HT1080 (cell line): ENCODE data around the gene NBAS. TPM values are rescaled to one million over a fixed set of nuclear protein-coding genes. Genes with fewer than 3 reads are reported as not detected.
A peak's percentile ranks its signal among the peaks of the same experiment; 100 is the strongest.
"Not testable (repeated sequence)": the region's sequence is repeated elsewhere in the genome, so short reads cannot be mapped to it uniquely, and the experiment has no call there.

Source experiments
- DNase-seq: peaks from one replicate; pipeline ENCODE4 v3.0.0-alpha.2; 2015; ENCODE audit warnings: low read depth
- total RNA-seq: library from RNA; depleted of rRNA; stranded (reverse); fragments of >200 nt; shearing (Covaris generic); gene quantifications from 2 replicates; pipeline ENCODE4 v1.2.3, GENCODE V29; 2014

NBAS gene
- total RNA-seq, 1 experiment from 2014 or later, result 34.2 TPM

DNA sequence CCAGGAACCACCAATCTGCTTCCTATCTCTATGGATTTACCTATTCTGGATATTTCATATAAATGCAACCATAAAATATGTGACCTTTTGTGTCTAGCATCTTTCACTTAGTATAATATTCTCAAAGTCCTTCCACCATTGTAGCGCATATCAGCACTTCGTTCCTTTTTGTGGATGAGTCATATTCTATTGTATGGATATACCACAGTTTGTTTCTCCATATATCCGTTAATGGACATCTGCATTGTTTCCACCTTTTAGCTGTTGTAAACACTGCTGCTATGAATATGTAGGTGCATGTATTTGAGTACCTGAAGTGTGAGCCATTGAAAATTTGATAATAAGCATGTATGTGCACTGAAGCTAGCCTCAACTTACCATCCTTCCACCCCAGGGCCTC is 80.1 kb downstream of the NBAS start:
- no peak for DNase-seq

DNA sequence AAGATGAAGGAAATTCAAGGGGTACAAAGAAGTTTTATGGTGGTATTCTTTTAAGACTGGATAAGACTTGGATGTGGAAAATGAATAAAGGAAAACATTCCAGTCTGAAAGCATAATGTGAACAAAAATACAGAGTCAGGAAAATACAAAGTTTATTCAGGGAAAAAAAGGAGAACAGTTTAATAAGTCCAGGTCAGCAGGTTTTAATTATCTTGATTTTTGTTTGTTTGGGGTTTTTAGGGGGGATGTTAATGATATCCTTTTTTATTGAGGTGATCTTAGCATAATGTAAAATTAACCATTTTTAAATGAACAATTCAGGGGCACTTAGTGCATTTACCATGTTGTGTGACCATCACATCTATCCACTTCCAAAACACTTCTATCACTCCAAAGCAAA is 80.6 kb downstream of the NBAS start:
- no peak for DNase-seq

DNA sequence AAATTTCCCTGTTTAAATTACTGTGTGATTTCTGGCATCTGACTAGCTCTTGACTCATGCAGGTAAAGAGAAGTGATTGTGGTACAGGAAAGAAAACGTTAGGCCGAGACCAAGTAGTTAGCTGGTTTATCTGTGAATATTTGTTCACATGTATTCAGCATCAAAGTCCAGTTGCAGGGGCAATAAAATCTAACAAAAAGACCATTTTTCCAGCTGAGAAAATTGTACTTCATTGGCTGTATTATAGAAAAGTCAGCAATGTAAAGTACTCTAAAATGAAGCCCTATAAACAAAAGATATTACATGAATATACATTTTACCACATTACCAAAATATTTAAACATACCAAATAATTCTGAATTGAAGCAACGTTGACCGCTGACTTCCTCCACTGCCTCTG is 88.3 kb downstream of the NBAS start:
- DNase-seq, result no peak

DNA sequence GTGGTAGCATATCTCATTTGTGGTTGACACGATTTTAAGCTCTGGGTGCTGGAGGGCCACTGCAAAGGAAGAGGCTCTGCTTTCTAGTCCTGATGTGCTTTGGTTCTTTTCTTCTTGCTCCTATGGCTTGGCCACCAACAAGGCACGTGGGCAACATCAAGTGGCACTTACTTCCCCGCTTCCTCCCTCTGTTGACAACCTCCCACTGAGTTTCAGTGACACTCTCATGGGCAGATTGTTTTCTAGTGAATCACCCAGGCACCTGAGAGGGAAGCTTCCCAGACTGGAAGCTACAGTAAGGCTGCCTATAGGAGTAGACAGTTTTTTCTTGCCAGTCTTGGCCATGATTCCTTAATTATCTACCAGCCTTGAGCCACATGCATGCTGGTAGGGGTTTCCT is 89.0 kb downstream of the NBAS start:
- peak; percentile 37 for DNase-seq

DNA sequence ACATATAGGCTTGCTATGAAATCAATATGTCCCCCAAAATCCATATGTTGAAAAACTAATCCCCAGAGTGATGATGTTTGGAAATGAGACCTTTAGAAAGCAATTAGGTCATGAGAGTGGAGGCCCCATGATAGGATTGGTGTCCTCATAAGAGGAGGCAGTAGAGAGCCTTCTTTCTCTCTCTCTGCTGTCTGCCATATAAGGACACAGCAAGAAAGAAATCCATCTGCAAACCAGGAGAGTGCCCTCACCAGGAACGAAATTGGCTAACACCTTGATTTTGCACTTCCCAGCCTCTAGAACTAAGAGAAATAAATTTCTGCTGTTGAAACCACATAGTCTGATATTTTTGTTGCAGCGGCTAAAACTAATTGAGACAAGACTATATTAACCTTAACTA is 89.5 kb downstream of the NBAS start:
- peak; percentile 4 for DNase-seq

DNA sequence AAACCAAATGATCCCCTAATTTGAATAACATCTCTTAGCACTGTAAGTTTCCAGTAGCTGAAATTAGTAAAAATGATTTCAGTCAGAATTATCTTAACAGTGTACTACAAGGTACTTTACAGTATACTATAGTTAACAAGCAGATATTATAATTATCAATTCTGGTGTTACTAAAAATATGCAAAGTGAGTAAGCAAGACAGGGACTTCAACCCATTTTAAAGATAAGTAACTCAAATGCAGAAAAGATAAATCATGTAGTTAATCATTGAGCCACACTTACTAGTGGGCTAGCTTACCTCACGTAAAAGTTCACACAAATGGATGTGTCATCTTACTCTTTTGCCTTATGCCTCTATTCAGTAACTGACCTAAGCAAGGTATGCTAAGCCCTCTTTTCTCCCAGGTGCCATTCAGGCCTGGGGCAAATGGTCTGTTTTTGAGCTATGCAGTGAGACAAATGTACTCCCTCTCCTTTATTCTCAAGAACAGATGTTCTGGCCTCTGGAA is 101.0 kb downstream of the NBAS start:
- no peak for DNase-seq

DNA sequence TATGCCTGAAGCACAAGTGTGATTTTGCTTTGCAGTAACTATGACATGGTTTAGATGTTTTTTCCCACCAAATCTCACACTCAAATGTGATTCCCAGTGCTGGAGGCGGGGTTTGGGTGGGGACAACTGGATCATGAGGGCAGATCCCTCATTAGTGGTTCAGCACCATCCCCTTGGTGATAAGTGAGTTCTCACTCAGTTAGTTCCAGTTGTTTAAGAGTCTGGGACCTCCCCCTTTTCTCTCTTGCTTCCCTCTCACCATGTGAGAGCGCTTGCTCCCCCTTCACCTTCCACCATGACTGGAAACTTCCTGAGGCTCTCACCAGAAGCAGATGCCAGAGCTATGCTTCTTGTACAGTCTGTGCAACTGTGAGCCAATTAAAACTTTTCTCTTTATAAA is 102.9 kb downstream of the NBAS start:
- no peak for DNase-seq

DNA sequence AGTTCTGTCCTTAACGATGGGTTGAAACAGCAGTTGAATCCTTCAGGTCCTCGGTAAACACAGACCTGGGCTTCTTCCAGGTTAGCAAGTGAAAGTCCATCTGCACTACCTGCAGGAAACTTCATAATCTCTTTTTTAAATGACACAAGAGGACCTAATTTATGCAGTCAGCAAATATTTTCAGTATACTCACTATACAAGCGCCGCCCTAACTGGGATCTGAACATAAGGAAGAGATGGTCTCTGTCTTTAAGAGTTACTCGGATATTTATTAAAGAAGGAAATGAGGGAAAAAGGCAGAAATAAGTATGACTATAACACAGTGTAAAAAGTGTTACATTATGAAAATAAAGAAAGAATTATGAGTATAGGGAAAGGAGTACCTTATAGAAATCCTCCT is 103.3 kb downstream of the NBAS start:
- no peak for DNase-seq

DNA sequence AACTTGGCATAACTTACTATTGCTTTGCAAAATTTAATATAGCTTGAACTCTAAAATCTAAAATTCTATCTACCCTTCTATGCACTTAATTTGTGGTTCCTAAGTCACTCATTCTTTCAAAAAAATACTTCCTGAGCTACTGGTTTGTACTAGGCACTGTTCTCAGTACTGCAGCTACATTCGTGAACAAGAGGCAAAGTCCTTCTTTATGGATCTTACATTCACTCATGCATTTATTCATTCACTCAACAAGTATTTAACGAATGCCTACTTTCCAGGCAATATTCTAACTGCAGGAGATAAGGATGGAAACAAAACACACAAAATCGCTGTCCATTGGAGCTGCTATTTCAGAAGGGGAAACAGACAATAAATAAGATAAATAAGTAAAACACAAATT is 104.8 kb downstream of the NBAS start:
- DNase-seq, result no peak

DNA sequence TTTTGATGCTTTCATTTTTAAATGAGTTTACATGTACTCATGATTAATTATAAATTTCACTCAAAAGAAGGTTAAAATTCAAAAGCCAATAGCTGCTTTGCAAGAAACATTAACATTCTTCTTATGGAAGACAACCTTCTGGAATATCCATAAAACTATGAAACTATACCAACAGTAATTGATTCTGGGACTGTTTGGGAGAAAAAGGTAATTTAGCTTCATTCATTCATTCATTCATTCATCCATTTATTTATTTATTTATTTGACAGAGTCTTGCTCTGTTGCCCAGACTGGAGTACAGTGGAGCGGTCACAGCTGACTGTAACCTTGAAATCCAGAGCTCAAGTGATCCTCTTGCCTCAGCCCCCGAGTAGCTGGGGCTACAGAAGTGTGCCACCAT is 110.3 kb downstream of the NBAS start:
- DNase-seq, result no peak

DNA sequence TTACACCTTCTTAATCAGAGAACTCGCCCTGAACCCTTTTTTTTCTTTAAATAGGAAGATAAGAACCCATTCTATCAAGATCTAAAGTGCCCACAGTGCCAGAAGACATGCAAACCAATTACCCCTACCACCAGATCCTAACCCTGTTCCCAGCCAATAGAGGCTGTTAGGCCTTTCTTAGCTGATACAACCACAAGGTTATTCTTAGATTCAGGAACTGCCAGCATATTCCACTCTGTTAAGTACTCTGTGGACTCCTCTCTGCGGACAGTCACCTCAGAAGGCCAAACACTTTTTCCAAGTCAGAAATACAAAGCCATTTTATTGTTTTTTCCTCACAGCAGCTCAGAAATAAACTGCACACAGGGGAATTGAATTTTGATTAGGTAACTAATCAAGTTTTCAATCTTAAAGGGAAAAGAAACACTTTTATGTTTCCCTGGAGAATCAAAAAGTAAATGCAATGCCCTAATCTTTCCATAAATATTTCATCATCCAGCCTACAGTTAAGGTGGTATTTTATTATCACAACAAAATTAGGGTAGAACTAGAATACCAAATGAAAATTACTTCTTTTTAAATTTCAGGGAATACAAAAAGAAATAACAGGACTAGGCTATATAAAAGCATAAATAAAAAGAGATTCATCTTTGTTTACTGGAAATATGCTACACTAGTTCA is 111.4 kb downstream of the NBAS start:
- DNase-seq, result no peak

DNA sequence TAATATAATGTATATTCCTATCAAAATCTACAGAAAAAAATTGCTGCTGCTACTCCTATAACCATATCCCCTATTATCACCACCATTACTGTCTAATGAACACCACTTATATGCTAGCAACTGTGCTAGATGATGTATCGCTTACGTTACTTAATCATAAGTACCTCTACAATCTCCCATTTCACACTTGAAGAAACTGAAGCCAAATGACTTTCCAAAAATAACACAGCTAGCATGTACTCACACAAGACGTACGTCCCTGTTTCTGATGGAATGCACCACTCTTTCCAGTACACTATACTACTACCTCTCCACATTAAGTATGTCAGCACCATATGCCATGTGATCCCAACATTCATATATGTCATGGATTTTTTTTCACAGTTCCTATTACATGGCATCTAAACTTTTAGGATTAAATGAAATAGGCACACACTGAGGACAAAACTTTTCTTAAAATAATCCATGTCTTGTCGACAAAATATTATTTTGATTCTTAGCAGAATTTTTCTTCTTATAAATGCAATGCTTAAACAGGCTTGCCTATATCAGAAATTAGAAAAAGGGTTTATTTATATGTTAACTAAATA is 112.8 kb downstream of the NBAS start:
- no peak for DNase-seq

DNA sequence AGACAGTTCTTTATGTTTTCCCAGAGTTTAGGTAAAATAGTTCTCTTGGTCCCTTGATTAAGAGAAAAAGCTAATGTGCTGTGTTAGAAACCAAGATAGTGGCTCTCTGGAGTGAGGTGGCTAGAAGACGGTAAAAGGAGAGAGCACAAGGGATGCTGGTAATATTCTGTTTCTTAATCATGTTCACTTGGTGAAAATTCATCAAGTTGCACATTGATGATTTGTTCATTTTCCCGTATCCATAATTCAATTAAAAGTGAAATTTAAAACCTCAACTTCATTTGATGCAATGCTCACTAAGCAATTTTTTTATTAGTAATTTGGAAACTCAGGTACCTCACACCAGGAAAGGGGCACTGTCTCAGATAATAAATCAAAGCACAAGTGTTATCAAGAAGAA is 113.8 kb downstream of the NBAS start:
- DNase-seq, result no peak

DNA sequence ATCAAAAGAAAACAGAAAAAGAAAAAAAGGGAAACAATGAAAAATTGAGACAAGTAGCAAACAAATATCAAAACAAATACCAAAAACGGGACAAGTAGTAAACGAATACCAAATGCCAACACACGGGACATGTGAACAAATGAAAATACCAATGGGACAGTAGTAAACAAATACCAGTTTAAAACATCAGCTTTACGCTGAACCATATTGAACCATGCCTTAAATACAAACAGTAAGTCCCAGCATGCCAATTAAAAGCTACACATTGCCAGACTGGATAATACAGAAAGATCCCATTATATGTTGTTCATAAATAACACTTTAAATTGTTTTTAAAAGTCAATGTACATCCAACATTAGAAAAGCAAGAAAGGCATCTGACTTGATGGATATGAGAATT is 114.2 kb downstream of the NBAS start:
- no peak for DNase-seq

DNA sequence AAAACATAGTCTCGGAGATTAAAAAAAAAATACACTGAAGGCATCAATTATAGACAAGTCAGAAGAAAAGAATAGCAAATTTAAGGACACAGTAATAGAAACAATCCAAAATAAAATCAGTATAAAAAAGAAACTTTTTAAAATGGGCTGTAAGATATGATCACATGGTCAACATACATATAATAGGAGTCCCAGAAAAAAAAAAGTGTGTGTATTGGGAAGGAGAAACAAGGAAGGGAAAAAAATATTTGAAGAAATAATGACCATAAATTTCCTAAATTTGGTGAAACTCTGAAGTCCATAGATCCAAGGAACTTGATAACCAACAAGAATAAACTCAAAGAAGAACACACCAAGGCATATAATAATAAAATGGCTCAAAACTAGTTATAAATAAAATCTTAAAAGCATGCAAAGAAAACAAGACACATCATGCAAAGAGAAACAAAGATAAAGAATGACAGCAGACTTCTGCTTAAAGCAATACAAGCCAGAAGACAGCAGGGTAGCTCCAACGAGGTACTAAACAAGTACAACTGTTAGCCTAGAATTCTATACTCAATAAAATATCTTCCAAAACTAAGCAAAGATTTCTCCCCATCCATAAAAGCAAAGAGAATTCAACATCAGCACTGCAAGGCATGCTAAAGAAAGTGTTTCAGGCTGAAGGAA is 115.1 kb downstream of the NBAS start:
- no peak for DNase-seq

DNA sequence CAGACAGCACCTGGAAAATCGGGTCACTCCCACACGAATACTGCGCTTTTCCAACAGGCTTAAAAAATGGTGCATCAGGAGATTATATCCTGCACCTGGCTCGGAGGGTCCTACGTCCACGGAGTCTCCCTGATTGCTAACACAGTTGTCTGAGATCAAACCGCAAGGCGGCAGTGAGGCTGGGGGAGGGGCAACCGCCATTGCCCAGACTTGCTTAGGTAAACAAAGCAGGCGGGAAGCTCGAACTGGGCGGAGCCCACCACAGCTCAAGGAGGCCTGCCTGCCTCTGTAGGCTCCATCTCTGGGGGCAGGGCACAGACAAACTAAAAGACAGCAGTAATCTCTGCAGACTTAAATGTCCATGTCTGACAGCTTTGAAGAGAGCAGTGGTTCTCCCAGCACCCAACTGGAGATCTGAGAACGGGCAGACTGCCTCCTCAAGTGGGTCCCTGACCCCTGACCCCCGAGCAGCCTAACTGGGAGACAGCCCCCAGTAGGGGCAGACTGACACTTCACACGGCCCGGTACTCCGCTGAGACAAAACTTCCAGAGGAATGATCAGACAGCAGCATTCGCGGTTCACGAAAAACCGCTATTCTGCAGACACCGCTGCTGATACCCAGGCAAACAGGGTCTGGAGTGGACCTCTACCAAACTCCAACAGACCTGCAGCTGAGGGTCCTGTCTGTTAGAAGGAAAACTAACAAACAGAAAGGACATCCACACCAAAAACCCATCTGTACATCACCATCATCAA is 121.2 kb downstream of the NBAS start:
- not testable (repeated sequence) for DNase-seq

DNA sequence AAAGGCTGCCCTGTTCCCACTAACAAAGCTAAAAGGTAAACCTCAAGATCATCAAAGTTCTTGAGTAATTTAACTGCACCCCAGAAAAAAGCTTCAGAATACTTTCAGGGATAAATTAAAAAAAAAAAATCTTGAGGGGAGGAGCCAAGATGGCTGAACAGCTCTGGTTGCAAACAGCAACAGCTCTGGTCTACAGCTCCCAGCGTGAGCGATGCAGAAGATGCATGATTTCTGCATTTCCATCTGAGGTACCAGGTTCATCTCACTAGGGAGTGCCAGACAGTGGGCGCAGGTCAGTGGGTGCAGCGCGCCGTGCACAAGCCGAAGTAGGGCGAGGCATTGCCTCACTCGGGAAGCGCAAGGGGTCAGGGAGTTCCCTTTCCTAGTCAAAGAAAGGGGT is 121.8 kb downstream of the NBAS start:
- DNase-seq, result not testable (repeated sequence)

DNA sequence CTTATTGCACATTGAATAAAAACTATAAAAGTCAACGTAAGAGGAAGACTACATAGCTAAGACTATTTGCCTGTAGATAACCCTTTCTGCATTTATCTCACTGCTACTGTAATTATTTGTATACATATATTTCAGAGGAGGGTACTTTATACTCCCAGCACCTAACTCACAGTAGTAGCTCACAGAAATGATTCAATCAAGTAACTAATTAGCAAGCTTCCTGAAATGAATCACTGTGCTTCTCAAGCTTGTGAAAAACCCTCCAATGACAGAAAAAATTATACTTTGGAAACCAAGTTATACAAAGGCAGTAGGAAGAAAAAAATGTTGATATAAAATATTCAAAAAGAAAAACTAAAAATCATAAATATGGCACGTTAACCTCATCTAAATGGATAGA is 124.9 kb downstream of the NBAS start:
- no peak for DNase-seq

DNA sequence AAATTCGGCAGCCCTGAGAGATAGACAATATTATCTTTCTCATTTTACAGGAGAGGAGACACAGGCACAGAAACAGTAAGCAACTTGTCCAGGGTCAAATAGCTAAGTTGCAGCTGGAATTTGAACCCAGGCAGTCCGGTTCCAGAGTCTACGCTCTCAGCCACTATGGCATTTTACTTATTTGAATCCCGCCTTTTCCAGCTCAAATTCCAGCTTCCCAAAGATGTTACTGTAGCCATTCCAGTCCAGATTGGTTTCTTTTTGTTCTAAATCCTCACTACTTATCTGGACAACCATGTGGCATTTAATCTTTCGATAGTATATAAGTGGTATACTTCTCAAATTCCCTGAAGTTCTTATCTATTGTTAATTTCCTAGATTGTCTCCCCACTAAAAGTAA is 125.7 kb downstream of the NBAS start:
- DNase-seq, result no peak

DNA sequence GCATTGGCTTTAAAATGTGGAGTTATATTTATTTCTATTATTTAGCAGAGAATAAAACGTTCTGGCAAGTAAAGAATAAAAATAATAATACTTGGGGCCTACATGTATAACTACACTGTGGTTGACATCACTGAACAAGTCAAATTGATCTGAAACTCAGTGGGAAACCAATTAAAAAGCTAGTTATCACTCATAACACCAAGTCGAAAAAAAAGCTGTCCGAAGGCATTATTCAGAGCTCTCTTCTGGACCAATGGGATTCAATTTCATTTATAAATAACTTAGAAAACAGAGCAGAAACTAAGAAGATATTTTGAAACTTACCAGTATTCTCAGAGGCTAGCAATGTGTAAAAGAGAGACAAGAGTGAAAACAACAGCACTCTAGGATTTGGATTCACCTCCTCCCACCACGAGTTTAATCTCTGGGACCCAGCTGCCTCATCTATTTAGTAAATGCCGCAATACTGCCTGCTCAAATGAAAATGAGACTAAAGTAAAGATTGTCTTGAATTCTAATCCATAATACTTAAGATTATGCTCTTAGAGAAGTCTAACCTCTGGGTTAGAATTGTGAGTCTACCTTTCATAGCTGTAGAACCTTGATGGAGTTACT is 128.4 kb downstream of the NBAS start:
- no peak for DNase-seq

DNA sequence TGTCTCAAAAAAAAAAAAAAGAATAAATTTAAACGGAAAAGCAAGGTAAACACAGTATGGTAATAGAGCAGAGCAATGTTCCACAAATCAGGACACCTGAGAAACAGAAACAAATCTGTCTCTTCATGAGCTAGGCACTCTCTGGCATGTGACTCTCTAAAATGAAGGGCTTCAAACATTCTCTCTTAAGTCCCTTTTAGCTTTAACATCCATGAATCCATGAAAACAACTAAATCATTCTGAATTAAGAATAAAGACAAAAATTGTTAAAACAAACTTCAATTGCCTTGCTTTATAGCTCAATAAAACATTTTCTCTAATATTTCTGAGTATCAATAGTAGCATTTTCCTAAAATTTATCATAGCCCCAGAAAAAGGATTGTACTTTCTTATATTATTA is 132.1 kb downstream of the NBAS start:
- no peak for DNase-seq

DNA sequence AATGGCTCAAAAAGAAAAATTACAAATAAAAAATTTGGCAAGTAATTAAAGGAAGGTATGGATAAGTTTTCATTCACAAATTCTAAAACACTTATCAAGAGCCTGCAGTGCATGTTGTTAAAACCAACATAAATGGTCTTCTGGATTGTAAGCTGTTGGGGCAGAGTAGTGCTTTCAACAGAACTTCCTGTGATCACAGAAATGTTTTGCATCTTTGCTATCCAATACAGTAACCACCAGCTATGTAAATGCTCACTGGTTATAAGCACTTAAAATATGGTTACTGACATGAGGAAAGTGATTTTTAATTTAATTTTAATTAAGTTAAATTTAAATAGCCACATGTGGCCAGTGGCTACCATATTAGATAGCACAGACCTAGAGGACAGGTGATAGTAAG is 133.1 kb downstream of the NBAS start:
- no peak for DNase-seq
